SKM-1 (cell line): ENCODE data around the gene ATM.
"Not testable (repeated sequence)": the region's sequence is repeated elsewhere in the genome, so short reads cannot be mapped to it uniquely, and the experiment has no call there.

Experiments used
- DNase-seq: peaks from one replicate; lab custom pipeline; 2025; ENCODE audit not compliant: unreplicated experiment; lab: John Stamatoyannopoulos, UW

Gene ATM

DNA sequence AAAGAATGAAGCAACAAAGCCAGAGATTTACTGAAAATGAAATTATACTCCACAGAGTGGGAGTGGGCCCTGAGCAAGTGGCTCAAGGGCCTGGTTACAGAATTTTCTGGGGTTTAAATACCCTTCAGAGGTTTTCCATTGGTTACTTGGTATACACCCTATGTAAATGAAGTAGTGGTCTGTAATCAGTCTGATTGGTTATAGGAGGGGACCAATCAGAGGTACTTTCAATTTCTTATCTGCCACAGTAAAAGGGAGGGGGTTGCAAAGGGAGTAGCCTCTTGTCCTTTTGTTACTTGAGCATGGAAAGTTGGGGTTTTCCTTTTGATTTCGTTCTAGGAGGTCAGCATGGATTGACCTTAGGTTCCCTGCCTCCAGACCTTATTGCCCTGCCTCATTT is 63.5 kb downstream of the ATM start:
- DNase-seq: no peak

DNA sequence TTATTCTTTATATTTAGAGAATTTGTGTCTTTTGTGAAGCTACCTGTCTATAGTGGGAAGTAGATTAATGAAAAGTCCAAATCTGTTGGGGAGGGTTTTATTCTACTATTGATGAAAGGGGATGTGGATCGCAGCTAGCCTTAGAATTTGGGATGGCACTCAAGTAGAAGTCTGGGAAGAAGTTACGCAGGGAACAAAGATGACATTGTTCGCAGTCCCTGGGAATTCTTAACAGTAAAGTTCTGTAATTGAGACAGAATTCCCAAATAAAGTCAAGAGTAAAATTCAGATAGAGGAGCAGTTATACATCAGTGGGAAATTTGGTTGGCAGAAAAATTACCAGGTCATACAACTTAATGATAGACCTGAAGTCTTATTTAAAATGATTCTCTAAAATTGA is 64.1 kb downstream of the ATM start:
- no peak for DNase-seq

DNA sequence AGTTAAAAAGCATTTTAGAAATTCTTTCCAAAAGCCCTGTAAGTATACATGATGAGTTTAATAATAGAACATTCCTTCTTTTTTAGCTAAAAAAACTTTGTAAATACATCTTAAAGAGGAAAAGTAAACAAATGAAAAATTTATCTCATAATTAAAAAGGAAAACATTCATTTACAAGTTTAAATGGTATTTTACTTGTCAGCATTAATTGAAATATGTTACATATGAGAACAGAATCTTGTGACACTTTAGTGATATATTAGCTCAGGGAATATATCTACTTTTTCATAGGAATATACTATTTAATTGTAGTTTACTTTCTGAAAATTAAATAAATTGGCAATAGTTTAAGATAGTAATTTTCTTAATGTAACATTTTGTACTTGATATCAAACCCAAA is 66.2 kb downstream of the ATM start:
- not testable (repeated sequence) for DNase-seq

DNA sequence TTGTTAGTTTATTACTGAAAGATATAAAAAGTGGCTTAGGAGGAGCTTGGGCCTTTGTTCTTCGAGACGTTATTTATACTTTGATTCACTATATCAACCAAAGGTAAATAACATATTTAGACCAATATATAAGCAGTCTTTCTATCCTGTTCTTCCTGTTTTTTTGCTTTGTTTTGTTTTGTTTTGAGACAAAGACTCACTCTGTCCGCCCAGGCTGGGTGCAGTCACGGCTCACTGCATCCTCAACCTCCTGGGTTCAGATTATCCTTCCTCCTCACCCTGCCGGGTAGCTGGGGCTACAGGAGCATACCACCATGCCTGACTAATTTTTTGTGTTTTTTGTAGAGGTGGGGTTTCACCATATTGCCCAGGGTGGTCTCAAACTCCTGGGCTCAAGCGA is 66.8 kb downstream of the ATM start:
- no peak for DNase-seq

DNA sequence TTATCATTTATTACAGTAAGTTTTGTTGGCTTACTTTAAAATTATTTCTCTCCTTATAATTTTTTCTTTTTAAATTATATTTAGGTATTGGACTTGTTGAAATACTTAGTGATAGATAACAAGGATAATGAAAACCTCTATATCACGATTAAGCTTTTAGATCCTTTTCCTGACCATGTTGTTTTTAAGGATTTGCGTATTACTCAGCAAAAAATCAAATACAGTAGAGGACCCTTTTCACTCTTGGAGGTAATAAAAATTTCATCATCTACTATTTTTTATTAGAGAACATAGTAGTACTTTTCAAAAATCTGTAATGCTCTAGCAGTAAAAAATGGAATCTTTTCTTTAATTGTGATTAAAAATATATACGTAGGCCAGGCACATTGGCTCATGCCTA is 70.4 kb downstream of the ATM start:
- no peak for DNase-seq

DNA sequence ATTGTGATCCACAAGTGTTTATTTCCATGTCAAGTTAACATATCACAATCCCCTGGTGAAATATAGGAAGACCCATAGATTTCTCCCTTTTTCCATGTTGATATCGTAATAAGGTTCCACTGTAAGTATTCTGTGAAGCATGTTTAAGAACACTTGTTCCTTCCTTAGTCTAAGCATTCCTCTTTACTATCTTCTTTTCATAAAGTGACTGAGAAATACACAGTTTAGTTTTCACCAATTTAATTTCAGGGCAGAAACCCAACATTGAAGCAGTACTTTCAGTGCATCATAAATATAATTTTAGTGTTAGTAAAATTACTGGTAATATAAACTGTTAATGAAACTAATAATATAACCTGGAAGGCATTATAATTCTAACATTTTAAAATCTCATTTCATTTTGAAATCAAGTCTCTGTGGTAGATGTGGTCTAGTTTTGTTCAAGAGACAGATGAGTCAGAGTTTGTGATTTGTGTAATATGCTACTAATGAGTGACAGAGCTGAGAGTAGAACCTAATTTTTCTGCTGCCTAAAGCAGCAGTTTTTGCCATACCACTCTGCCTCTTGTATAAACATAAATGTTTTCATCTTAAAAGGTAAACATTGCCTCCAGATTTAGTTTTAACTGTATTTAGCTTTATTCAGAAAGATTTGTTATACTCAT is 79.4 kb downstream of the ATM start:
- DNase-seq: no peak

DNA sequence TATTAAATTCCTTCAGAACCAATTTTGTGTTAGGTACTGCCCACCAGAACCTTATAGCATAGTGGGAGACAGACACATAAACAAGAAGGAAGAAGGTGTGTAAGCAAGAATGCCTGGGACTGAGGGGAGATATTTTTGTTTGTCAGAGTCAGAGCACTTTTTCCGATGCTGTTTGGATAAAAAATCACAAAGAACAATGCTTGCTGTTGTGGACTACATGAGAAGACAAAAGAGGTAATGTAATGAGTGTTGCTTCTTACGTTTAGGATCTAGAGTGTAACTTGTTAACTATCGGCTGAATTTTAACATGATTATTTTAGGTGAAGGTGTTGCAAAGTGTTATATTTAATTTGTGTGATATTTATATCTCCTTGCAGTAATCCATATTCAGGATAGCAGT is 84.9 kb downstream of the ATM start:
- no peak for DNase-seq

DNA sequence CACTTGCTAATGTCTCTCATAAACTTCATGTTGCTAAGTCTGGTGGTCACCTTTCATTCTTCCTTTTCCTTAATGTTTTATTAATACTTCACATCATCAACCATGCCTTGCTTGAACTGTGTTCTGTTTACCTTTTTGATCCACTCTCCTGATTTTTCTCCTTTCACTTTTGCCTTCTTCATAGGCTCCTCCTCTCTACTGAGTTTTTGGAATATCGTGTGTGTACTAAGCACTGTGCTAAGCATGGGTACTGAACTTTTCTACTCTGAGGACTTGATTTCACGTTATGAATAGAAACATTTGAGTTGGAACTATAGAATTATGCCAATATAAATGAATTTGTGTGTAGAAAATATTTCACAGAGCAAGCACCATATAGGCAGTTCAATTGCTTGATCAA is 90.6 kb downstream of the ATM start:
- no peak for DNase-seq

DNA sequence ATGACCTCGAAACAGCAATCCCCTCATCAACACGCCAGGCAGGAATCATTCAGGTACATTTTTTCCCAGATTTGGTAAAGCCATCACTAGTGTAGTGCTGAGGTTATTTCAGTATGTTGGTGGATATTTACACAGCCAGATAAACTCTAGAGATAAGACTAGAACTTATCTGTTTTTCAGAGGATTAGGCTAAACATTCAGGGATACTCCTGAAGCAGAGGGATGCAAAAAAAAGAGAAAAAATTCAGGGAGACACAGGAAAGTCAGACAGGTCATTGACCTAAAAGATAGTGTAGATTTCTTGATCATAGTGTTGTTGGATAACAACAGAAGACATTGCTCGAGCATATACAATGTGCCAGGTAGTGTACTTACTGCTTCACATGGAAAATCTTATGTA is 93.2 kb downstream of the ATM start:
- no peak for DNase-seq

DNA sequence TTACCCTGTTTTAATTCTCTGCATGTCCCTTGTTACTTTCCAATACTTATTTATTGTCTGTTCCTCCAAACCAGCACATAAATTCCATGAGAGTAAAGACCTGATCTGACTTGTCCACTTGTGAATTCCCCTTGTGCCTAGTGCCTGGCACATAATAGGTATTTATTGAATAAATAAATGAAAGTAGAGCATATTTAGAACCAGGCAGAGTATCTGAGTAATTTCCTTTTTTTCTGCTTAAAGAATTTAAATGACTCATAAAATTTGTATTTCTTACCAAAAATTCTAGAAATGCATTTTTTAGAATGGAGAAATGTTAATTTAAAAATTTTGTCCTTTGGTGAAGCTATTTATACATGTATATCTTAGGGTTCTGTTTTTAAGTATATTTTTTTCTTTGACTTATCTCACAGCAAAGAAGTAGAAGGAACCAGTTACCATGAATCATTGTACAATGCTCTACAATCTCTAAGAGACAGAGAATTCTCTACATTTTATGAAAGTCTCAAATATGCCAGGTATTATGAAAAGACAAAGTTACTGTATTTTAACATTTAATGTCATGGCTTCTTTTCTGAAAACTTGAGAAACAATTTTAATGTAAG is 96.8 kb downstream of the ATM start:
- no peak for DNase-seq

DNA sequence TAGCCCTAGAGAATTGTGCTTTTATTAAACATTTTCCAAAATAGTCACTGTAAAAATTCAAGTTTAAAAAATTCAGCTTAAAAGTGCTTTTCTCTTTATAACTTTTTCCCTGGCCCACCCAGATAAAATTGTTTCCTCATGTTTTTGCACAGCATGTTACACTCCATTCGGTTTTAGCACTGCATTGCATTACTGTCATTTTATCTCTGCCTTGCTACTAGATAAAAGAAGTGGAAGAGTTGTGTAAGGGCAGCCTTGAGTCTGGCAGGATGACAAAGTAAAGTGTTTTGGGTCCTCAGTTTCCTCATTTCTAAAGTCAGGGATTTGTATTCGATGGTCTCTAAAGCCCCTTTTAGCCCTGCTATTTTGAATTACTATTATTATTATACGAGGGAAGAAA is 99.8 kb downstream of the ATM start:
- DNase-seq: no peak

DNA sequence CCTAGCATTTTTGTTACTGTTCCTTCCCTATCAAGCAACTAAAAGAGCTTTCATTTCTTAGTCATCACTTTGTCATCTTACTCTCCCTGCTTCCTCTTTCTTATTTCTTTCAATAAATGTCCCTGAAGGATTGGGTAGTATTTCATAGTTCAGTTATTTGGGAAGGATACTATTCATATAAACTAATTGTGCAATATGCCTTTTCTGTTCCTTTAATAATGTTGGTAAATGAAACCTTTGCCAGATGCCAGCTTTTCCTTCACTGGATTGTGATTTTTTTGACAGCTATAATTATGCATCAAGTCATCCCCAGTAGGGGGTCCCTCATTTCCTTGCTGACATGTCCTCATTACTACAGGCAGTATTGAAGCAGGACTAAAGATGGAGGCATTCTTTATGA is 101.7 kb downstream of the ATM start:
- DNase-seq: no peak

DNA sequence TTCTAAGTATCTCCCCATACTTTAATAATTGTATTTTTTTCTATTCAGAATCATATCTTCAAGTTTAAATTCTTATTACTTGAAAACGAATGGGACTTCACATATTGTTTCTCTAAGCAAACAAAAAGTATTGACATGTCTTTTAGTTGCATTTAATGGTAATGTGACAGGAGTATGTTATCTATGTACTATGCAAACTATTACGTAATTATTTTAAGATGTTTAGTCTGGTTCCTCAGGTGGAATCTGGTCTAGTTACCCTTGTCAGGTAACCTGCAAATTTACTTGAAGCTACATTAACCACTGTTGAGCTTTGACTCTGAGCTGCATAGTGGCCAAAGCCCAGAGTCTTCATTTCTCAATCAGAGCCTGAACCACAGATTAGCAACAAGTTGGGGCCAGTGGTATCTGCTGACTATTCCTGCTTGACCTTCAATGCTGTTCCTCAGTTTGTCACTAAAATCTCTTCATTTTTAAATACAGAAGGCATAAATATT is 110.6 kb downstream of the ATM start:
- DNase-seq: no peak

DNA sequence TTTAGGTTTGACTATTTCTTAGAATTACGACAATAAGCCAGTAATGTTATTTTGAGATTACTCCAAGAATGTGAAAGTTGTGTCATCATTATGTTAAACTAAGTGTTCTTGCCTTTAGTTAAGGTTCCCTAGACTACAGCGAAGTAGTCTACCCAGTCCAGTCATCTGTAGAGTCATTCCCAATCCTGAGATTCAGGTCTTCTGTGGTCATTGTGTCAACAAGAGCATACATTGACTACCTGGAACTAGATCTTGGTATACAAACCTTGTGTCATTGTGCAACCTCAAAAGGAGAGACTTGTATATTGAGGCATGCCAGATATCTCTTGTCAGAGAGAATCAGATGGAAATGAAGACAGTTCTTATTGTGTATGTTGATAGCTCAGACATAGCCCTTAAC is 115.9 kb downstream of the ATM start:
- DNase-seq: no peak

DNA sequence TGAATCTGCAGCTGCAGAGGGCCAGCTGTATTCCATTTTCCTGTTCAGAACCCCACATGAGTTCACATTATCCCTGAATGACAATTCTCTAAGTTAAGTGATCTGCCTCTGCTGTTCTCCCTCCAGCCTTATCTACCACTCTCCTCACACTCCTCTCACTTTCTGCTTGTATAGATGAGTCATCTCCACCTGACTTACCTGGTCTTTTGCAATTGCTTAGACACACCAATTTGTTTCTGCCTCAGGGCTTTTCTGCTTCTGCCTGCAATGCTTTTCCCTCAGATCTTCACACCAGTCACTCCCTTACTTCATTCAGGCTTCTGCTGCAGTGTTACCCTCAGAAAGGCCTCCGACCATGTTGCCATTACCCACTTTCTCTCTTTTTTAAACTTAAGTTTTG is 118.1 kb downstream of the ATM start:
- DNase-seq: no peak

DNA sequence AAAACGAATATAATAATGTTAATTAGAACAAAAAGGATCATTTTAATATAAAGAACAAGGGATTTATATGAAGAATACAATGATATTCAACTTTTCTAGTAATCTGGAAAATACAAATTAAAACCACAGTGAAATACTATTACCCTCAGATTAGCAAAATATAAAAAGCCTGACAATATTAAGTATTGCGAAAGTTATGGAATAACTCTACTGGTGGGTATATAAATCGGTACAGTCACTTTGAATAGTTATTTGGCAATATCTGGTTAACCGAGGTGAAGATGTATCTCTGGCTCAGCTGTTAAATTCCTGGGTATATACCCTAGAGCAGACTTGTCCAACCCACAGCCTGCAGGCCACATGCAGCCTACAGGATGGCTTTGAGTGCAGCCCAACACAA is 118.8 kb downstream of the ATM start:
- no peak for DNase-seq

DNA sequence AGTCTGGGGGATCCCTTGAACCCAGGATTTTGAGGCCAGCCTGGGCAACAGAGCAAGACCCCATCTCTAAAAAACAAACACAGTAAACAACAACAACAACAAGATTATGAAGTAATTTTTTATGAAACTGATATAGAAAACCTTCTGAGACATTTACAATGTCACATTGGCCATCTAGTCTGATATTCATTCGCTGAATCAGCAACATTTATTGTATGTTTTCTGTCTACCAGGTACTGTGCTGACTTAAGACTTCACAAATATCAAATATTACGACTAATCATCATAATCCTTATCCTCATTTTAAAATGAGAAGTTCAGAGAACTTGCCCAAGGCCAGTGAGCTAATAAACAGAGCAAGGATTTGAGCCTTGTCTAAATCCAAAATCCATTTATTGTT is 120.8 kb downstream of the ATM start:
- no peak for DNase-seq

DNA sequence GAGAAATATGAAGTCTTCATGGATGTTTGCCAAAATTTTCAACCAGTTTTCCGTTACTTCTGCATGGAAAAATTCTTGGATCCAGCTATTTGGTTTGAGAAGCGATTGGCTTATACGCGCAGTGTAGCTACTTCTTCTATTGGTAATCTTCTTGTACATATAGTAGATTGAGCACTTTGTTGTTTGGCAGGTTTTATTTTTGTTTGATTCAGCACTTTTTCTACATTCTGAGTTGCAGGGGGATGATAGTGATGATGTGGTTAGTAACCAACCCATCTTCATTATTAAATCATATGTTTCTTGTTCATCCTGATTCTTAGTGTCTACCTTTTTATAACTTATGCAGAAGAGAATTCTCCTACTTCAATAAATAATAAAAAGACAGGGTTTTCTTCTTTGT is 122.9 kb downstream of the ATM start:
- DNase-seq: no peak

DNA sequence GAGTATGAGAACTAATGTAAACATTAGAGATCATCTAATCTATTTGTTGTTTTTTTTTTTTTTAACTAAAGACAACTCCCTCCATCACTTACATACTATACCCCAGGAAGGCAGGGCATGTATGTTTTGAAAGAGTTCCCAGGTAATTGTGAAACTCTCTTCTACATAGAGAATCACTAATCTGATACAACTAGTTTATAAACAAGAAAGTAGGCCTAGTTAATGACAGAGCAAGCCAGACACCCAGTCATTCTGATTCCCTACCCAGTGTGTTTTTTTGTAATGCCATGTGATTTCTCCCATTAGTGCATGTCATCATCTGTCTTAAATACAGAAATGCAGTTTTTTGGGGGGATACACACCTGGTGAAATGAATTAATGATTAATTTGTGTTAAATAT is 123.6 kb downstream of the ATM start:
- DNase-seq: no peak

DNA sequence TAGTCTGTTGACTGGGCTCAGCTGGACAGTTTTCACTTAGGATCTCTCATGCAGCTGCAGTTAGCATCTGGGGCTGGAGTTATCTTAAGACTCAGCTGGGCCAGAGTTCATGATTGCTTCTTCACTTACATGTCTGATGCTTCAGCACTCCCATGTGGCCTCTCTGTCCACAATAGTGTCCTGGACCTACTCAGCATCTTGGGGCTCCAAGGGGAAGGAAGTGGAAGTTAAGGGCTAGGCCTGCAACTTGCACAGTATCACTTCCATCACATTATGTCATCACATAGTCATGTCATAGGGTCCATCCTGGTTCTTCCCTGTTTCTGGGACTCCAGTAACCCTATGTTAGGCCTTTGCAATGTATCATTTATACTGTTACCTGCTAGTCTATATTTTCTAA is 128.6 kb downstream of the ATM start:
- no peak for DNase-seq

DNA sequence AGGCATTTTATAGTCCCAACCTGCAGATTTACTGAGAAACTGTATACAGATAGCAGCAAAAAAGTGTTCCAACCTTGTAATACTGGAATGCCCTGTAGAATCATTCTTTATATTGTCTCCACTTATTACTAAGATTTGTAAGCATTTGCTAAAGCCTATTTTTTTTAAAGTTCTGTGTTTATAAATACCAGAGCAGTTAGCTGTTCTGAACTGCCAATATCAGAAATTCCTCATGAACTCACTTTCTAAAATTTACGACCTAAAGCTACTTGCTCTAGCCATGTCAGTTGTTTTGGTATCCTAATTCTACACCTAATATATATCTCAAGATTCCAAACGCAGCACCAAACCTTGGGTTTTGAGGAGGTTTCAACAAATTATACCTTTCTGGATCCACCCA is 141.3 kb downstream of the ATM start:
- DNase-seq: no peak

DNA sequence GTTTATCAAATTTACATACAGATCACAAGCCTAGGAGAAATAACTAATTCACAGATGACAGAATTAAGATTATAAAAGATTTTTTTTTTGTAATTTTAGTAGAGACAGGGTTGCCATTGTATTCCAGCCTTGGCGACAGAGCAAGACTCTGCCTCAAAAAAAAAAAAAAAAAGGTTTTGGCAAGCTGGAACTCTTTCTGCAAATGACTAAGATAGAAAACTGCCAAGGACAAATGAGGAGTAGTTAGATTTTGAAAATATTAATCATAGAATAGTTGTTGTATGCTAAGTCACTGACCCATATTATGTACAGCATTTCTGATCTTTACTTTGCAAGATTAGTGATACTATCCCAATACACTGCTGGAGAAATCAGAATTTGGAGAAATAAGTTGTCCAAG is 145.3 kb downstream of the ATM start:
- no peak for DNase-seq

DNA sequence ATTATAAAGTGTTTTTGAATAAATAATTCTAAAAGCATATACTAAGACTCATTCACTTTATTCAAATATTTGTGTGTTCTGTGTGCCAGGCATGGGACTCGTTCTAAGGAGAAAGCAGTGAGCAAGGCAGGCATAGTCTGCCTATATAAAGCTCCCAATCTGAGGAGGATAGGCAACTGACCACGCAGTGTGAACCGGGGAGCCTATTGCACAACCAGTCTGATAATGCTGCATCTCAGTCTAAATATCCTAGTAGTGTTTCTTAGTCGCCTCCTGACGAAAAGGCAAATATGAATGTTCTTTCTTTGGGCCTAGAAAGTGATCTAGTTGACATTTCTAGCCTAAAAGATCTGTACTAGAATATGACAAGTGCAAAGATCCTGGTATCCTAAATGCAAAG is 146.2 kb downstream of the ATM start:
- DNase-seq: no peak
